ENCODE results near the gene PCDHGB2.
"Not testable (repeated sequence)": the region's sequence is repeated elsewhere in the genome, so short reads cannot be mapped to it uniquely, and the experiment has no call there.

Gene PCDHGB2

GRCh38 chr5:141359790-141360426 lies at the start of gene PCDHGB2:
Gene PCDHGB2, plus strand, starts transcription at chr5:141359994. Its CDS starts 142 bp downstream, at chr5:141360136.
- DNase-seq = peak; percentile 50

GRCh38 chr5:141313711-141314110 lies 46.1 kb upstream of the PCDHGB2 start:
- DNase-seq = no peak

- not testable (repeated sequence) for DNase-seq
Measured at GRCh38 chr5:141316963-141317362, 42.8 kb upstream of the PCDHGB2 start.

- DNase-seq = no peak
Measured at GRCh38 chr5:141319202-141319601, 40.6 kb upstream of the PCDHGB2 start.

- DNase-seq = no peak
Measured at GRCh38 chr5:141319699-141320098, 40.1 kb upstream of the PCDHGB2 start.

- DNase-seq = peak; percentile 94
Measured at GRCh38 chr5:141320225-141321169, 39.3 kb upstream of the PCDHGB2 start, which contains the start of gene TAF7. Gene TAF7, minus strand, starts transcription at chr5:141320784. Its CDS starts 740 bp downstream, at chr5:141320044.

- DNase-seq = no peak
Measured at GRCh38 chr5:141322261-141322660, 37.5 kb upstream of the PCDHGB2 start.

- peak; percentile 75 for DNase-seq
Measured at GRCh38 chr5:141326088-141326854, 33.5 kb upstream of the PCDHGB2 start.

GRCh38 chr5:141328231-141328630 lies 31.6 kb upstream of the PCDHGB2 start:
- no peak for DNase-seq

- peak; percentile 37 for DNase-seq
Measured at GRCh38 chr5:141330299-141331080, 29.3 kb upstream of the PCDHGB2 start, which contains the start of gene PCDHGA1. Gene PCDHGA1, plus strand, starts transcription at chr5:141330514.

GRCh38 chr5:141332571-141332970 lies 27.2 kb upstream of the PCDHGB2 start:
- DNase-seq = not testable (repeated sequence)

- no peak for DNase-seq
Measured at GRCh38 chr5:141338538-141339306, 21.1 kb upstream of the PCDHGB2 start, which contains the start of gene PCDHGA2. Gene PCDHGA2, plus strand, starts transcription at chr5:141338760.

- DNase-seq = not testable (repeated sequence)
Measured at GRCh38 chr5:141340781-141341354, 18.9 kb upstream of the PCDHGB2 start.

- no peak for DNase-seq
Measured at GRCh38 chr5:141342773-141343172, 17.0 kb upstream of the PCDHGB2 start.

- DNase-seq = peak; percentile 23
Measured at GRCh38 chr5:141343242-141343952, 16.4 kb upstream of the PCDHGB2 start, which contains the start of gene PCDHGA3. Gene PCDHGA3, plus strand, starts transcription at chr5:141343829. Its CDS starts 205 bp downstream, at chr5:141344034.

GRCh38 chr5:141343953-141344463 lies 15.8 kb upstream of the PCDHGB2 start:
- no peak for DNase-seq

- DNase-seq = no peak
Measured at GRCh38 chr5:141345327-141345726, 14.5 kb upstream of the PCDHGB2 start.

- DNase-seq = not testable (repeated sequence)
Measured at GRCh38 chr5:141346017-141346416, 13.8 kb upstream of the PCDHGB2 start.

- DNase-seq = peak; percentile 44
Measured at GRCh38 chr5:141349917-141350619, 9.7 kb upstream of the PCDHGB2 start, which contains the start of gene PCDHGB1. Gene PCDHGB1, plus strand, starts transcription at chr5:141350099. Its CDS starts 162 bp downstream, at chr5:141350261.

Data from CD4-positive, alpha-beta T cell treated with Interleukin-21 for 1 hour (primary cell).